Mesenchymal stem cell (in vitro differentiated cells and primary cell): Measurements from ENCODE around the gene PARD3B.

Experiments
- DNase-seq: peaks from one replicate; pipeline ENCODE4 v3.0.0-alpha.2; 2013
- H2AFZ ChIP-seq: one replicate; pipeline ENCODE4 v1.6.1; 2013; ENCODE audit warnings: low read depth, mild to moderate bottlenecking, control low read depth, inconsistent platforms, low read length, moderate library complexity
- H2AK5ac ChIP-seq: 2 replicates; pipeline ENCODE4 v1.6.1; 2013; ENCODE audit warnings: low read length, moderate library complexity, mild to moderate bottlenecking, inconsistent platforms; ENCODE audit not compliant: severe bottlenecking
- H2BK120ac ChIP-seq: one replicate; pipeline ENCODE4 v1.6.1; 2013; ENCODE audit warnings: low read depth, mild to moderate bottlenecking, inconsistent platforms, low read length, moderate library complexity
- H2BK12ac ChIP-seq, 2 experiments: one replicate each; pipeline ENCODE4 v1.6.1; 2013; ENCODE audit warnings: inconsistent platforms in 2 of 2, low read length in 2 of 2, mild to moderate bottlenecking in 2 of 2, moderate library complexity in 2 of 2, control low read depth in 1 of 2
- H2BK15ac ChIP-seq: one replicate; pipeline ENCODE4 v1.6.1; 2013; ENCODE audit warnings: mild to moderate bottlenecking, low read depth, inconsistent platforms; ENCODE audit not compliant: poor library complexity, severe bottlenecking
- H2BK5ac ChIP-seq: 2 replicates; pipeline ENCODE4 v1.6.1; 2013; ENCODE audit warnings: low read depth, mild to moderate bottlenecking, low read length, control low read depth, inconsistent platforms; ENCODE audit not compliant: poor library complexity, severe bottlenecking
- H3K14ac ChIP-seq, 2 experiments: one replicate each; pipeline ENCODE4 v1.6.1; 2013; ENCODE audit warnings: inconsistent platforms in 2 of 2, low read length in 2 of 2, control low read depth in 1 of 2, mild to moderate bottlenecking in 1 of 2, moderate library complexity in 1 of 2
- H3K18ac ChIP-seq, 2 experiments: one replicate each; pipeline ENCODE4 v1.6.1; 2013; ENCODE audit warnings: inconsistent platforms in 2 of 2, low read length in 2 of 2, control low read depth in 1 of 2, low read depth in 1 of 2, mild to moderate bottlenecking in 1 of 2
- H3K23ac ChIP-seq, 2 experiments: one replicate each; pipeline ENCODE4 v1.6.1; 2013; ENCODE audit warnings: inconsistent platforms in 2 of 2, low read length in 2 of 2, mild to moderate bottlenecking in 2 of 2, moderate library complexity in 2 of 2, control low read depth in 1 of 2
- H3K27ac ChIP-seq: 2 replicates; pipeline ENCODE4 v1.5.1; 2013; ENCODE audit warnings: mild to moderate bottlenecking, moderate library complexity, low read length, control low read depth, inconsistent platforms; ENCODE audit not compliant: poor library complexity, severe bottlenecking
- H3K27me3 ChIP-seq, 2 experiments: 2 replicates each; pipeline versions ENCODE4 v1.6.1 to v1.7.0; 2013; ENCODE audit warnings: low read length in 2 of 2, mild to moderate bottlenecking in 2 of 2, moderate library complexity in 2 of 2, control low read depth in 1 of 2, inconsistent platforms in 1 of 2; ENCODE audit not compliant: control insufficient read depth in 1 of 2, insufficient read depth in 1 of 2
- H3K36me3 ChIP-seq, 2 experiments: 2 replicates each; pipeline versions ENCODE4 v1.6.1 to v1.7.0; 2013; ENCODE audit warnings: low read length in 2 of 2, control low read depth in 1 of 2, inconsistent platforms in 1 of 2, low read depth in 1 of 2, mild to moderate bottlenecking in 1 of 2; ENCODE audit not compliant: insufficient read depth in 2 of 2, control insufficient read depth in 1 of 2
- H3K4ac ChIP-seq, 2 experiments: one replicate each; pipeline ENCODE4 v1.6.1; 2013; ENCODE audit warnings: inconsistent platforms in 2 of 2, low read length in 2 of 2, mild to moderate bottlenecking in 2 of 2, moderate library complexity in 2 of 2, control low read depth in 1 of 2, low read depth in 1 of 2
- H3K4me1 ChIP-seq: 2 replicates; pipeline ENCODE4 v1.6.1; 2013; ENCODE audit warnings: low read depth, low read length, control low read depth; ENCODE audit not compliant: control insufficient read depth, insufficient read depth
- H3K4me2 ChIP-seq: 2 replicates; pipeline ENCODE4 v1.6.1; 2013; ENCODE audit warnings: low read length, mild to moderate bottlenecking, inconsistent platforms; ENCODE audit not compliant: poor library complexity, severe bottlenecking
- H3K4me3 ChIP-seq, 2 experiments: 2 replicates each; pipeline versions ENCODE4 v1.5.1 to v1.7.0; 2013; ENCODE audit warnings: low read length in 2 of 2, mild to moderate bottlenecking in 2 of 2, control low read depth in 1 of 2, low read depth in 1 of 2; ENCODE audit not compliant: insufficient read depth in 1 of 2
- H3K79me1 ChIP-seq: replicated peaks from 2 replicates; pipeline ENCODE4 v1.6.1; 2013; ENCODE audit warnings: mild to moderate bottlenecking, control low read depth, low read length, inconsistent platforms; ENCODE audit not compliant: poor library complexity, severe bottlenecking
- H3K9ac ChIP-seq: 2 replicates; pipeline ENCODE4 v1.7.0; 2013; ENCODE audit warnings: mild to moderate bottlenecking, low read length, moderate library complexity
- H3K9me3 ChIP-seq: 2 replicates; pipeline ENCODE4 v1.7.0; 2013; ENCODE audit warnings: mild to moderate bottlenecking, low read length; ENCODE audit not compliant: control insufficient read depth
- H4K8ac ChIP-seq: one replicate; pipeline ENCODE4 v1.6.1; 2013; ENCODE audit warnings: inconsistent platforms, mild to moderate bottlenecking, low read length, moderate library complexity
- H4K91ac ChIP-seq: one replicate; pipeline ENCODE4 v1.6.1; 2013; ENCODE audit warnings: mild to moderate bottlenecking, low read length, inconsistent platforms
- WGBS: methylation state at CpG from one replicate; pipeline ENCODE4 v1.1.7; 2013; ENCODE audit warnings: mixed read lengths; 5-methylcytosine and 5-hydroxymethylcytosine counted together

The PARD3B gene

DNA sequence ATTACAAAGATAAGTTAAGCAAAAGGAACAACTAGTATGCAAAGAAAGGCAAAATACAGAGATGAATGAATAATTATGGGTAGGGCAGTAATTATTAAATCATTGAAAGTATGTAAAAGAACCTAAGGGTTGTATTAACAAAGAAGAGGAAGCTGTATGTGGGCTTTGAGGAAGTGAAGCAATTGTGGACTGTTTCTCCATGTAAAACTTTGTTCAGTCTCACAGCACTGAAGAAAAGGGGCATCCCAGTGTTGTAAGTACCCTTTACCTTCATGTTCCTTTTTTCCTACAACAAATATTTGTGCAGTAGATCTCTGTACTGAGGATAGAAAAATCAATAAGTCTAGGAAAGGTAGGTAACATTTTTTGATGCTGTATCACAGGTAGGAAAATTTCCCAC lies 748.3 kb downstream of the PARD3B start:
- Histone ChIP-seq H3K27me3 (no peaks in the 10 kb centered on the region), H3K4me2 (no peak overlapping the region), H4K8ac (no peak overlapping the region), H3K9ac (no peak overlapping the region), H2BK15ac (no peak overlapping the region), H3K79me1 (no peaks in the 10 kb centered on the region), H3K18ac (no peak overlapping the region), H4K91ac (no peak overlapping the region), H3K9me3 (no peaks in the 10 kb centered on the region), H3K14ac (no peak overlapping the region), H3K4ac (no peak overlapping the region), H3K4me3 (no peak overlapping the region), H3K36me3 (no peaks in the 10 kb centered on the region), H2BK120ac (no peak overlapping the region), H3K23ac (no peak overlapping the region), H3K27ac (no peak overlapping the region), H3K4me1 (no peaks in the 10 kb centered on the region), H2AFZ (no peak overlapping the region), H2BK5ac (no peak overlapping the region), H2AK5ac (no peak overlapping the region), H2BK12ac (no peak overlapping the region)
- no peak for DNase-seq

DNA sequence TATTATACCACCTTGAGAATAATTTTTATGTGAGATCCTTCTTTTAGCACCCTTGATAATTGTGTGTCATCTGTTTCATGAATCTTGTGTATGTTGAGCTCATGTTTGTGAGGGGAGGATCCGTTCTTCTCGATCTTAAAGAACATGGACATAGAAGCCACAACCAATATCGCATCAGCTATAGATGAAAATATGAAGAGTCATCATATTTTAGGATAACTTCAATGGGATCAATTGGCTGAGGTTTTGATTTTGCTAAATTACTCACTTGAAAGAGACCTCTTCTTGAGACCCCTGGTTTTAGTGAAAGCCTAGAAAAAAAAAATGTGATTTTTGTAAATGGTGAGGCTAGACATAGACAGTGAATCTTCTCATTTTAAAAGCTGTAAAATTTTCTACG lies 751.7 kb downstream of the PARD3B start:
- no peaks in the 10 kb centered on the region for H3K4me1 ChIP-seq
- H2AK5ac ChIP-seq: no peak overlapping the region
- no peak overlapping the region for H2AFZ ChIP-seq
- H3K9me3 ChIP-seq: no peaks in the 10 kb centered on the region
- DNase-seq: no peak
- WGBS: 100% methylated on average over 1 of the region's 4 CpGs
- no peaks in the 10 kb centered on the region for H3K79me1 ChIP-seq
- H3K18ac ChIP-seq: no peak overlapping the region
- H2BK5ac ChIP-seq: no peak overlapping the region
- no peak overlapping the region for H3K9ac ChIP-seq
- no peak overlapping the region for H3K4me3 ChIP-seq
- H3K27ac ChIP-seq: no peak overlapping the region
- H2BK12ac ChIP-seq: no peak overlapping the region
- H3K23ac ChIP-seq: no peak overlapping the region
- no peak overlapping the region for H2BK120ac ChIP-seq
- H2BK15ac ChIP-seq: no peak overlapping the region
- no peaks in the 10 kb centered on the region for H3K36me3 ChIP-seq
- no peak overlapping the region for H4K91ac ChIP-seq
- H3K27me3 ChIP-seq: no peaks in the 10 kb centered on the region
- H3K4ac ChIP-seq: no peak overlapping the region
- H3K14ac ChIP-seq: no peak overlapping the region
- no peak overlapping the region for H3K4me2 ChIP-seq
- H4K8ac ChIP-seq: no peak overlapping the region

DNA sequence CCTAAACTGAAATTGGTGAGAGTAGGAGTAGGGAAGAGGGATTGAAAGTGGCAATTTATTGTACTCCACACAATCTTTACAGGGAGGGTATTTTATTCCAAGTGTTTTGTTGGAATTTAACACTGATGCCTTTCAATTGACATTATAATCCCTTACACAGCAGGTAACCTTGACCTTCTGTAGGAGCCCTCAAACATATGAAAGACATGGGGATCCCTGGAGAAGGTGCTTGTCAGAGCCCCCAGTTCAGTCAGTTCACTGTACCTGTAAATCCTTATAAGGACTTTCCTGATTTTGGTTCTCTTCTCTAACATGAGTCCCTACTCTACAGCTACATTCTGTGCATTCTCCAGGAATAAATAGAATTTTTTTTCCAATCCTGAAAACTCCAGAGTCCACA lies 752.1 kb downstream of the PARD3B start:
- Histone ChIP-seq H2BK5ac (no peak overlapping the region), H3K27ac (no peak overlapping the region), H3K9ac (no peak overlapping the region), H3K4me1 (no peaks in the 10 kb centered on the region), H2BK120ac (no peak overlapping the region), H3K23ac (no peak overlapping the region), H3K14ac (no peak overlapping the region), H3K9me3 (no peaks in the 10 kb centered on the region), H2BK12ac (no peak overlapping the region), H2AFZ (no peak overlapping the region), H3K36me3 (peaks cover 0 to 1% of the 10 kb centered on the region in 2 experiments), H3K4ac (no peak overlapping the region), H3K79me1 (no peaks in the 10 kb centered on the region), H3K27me3 (no peaks in the 10 kb centered on the region), H3K4me3 (no peak overlapping the region), H3K18ac (no peak overlapping the region), H2AK5ac (no peak overlapping the region), H3K4me2 (no peak overlapping the region), H2BK15ac (no peak overlapping the region), H4K91ac (no peak overlapping the region), H4K8ac (no peak overlapping the region)
- no peak for DNase-seq

DNA sequence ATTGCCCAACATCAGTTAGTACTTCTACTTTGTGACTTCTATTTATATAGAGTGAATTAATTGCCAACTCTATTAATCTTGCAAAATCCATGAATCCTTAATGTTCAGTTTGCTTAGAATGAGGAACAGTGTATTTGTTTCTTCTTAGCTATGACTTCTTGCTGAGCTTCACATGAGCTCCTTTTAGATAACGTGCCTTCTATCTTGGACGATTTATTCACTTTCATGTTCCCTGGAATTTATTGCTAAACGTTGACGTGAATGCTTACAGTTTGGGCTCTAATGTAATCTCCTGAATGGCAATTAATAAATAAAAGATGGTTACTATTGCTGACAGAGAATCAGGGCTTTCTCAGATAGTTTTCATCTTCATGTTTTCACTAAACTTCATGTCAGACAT lies 752.6 kb downstream of the PARD3B start:
- H2AK5ac ChIP-seq: no peak overlapping the region
- no peak overlapping the region for H3K4me2 ChIP-seq
- WGBS: 93% methylated on average over 4 of the region's 4 CpGs
- H3K14ac ChIP-seq: no peak overlapping the region
- H2AFZ ChIP-seq: no peak overlapping the region
- no peak overlapping the region for H3K9ac ChIP-seq
- no peak overlapping the region for H2BK5ac ChIP-seq
- H3K4ac ChIP-seq: no peak overlapping the region
- no peak overlapping the region for H2BK120ac ChIP-seq
- DNase-seq: no peak
- no peak overlapping the region for H3K23ac ChIP-seq
- H3K27ac ChIP-seq: no peak overlapping the region
- no peaks in the 10 kb centered on the region for H3K9me3 ChIP-seq
- H3K79me1 ChIP-seq: no peaks in the 10 kb centered on the region
- H3K18ac ChIP-seq: no peak overlapping the region
- H3K4me3 ChIP-seq: no peak overlapping the region
- no peak overlapping the region for H2BK15ac ChIP-seq
- H4K8ac ChIP-seq: no peak overlapping the region
- H4K91ac ChIP-seq: no peak overlapping the region
- peaks cover 0 to 6% of the 10 kb centered on the region in 2 experiments for H3K36me3 ChIP-seq
- H3K4me1 ChIP-seq: no peaks in the 10 kb centered on the region
- H3K27me3 ChIP-seq: no peaks in the 10 kb centered on the region
- H2BK12ac ChIP-seq: no peak overlapping the region
